ENCODE measurements around the gene FAM53B.
A peak's percentile ranks its signal among the peaks of the same experiment; 100 is the strongest.

FAM53B gene

GRCh38 chr10:124698545-124699469 lies 45.4 kb downstream of the FAM53B start:
- DNase-seq (ENCODE audit: low read depth in 3 of 3, low spot score in 1 of 3): no peak

GRCh38 chr10:124697837-124698544 lies 46.2 kb downstream of the FAM53B start:
- DNase-seq (ENCODE audit: low read depth in 3 of 3, low spot score in 1 of 3): peak in 2 of 3 donors; percentile 33 to 41

- DNase-seq (ENCODE audit: low read depth in 3 of 3, low spot score in 1 of 3): no peak
Measured at GRCh38 chr10:124697443-124697836, 46.7 kb downstream of the FAM53B start.

DNA sequence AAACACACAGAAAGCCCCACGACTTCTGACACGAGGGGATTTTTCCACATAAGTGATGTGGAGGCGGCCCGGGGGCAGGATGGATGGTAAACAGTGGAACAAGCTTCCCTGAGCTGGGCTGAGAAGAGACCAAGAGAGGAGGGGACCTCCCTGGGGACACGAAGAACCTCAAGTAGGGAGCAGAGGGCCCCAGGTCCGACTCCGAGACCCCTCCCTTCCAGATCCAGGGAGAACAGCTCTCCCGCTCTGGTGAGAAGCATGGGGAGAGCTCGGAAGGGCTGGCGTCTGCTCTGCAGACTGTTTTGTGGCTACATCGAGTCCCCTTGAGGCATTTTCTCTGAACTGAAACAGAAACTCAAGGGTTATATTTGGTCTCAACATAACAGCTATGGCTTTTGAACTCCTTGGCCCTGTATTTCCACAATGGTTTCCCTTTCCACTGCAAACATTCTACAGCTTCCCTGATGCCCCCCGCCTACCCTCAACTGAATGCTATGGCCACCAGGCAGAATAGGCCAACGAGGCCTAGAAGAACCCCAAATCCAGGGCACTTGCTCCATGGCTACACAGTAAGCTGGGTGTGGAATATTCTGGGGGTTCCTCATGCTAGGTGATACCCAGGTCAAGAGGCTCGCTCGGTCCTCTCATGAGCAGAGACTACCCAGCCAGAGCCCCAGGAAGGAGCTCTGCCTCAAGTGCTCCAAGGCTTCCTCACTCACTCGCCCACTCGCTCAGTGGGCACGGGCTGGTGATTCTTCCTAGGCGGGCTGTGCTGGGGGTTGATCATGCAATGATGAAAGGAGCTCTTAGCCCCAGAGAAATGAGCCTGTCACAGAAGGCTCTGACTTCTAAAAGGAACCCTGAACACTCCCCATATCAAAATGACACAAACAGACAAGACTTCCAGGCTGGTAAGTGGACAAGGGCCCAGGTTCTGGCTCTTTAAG lies 47.5 kb downstream of the FAM53B start:
- no peak for DNase-seq (ENCODE audit: low read depth in 3 of 3, low spot score in 1 of 3)

DNA sequence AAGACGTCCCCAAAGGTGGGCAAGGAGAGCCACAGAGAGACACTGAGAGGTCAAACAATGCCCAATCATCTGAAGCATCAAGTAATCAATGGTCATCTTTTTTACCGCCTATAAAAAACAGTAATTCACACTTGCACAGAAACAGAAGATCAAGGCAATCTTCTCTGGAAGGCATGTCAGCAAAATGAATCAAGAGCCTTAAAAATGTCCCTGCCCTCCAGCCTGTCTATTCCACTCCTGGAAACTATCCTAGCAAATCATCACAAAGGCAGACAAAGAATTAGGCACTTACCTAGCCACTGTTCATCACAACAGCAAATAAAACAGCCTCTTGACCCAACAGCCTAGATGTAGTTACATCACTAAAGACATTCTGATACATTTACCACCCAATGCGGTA lies 48.9 kb downstream of the FAM53B start:
- no peak for DNase-seq (ENCODE audit: low read depth in 3 of 3, low spot score in 1 of 3)

DNA sequence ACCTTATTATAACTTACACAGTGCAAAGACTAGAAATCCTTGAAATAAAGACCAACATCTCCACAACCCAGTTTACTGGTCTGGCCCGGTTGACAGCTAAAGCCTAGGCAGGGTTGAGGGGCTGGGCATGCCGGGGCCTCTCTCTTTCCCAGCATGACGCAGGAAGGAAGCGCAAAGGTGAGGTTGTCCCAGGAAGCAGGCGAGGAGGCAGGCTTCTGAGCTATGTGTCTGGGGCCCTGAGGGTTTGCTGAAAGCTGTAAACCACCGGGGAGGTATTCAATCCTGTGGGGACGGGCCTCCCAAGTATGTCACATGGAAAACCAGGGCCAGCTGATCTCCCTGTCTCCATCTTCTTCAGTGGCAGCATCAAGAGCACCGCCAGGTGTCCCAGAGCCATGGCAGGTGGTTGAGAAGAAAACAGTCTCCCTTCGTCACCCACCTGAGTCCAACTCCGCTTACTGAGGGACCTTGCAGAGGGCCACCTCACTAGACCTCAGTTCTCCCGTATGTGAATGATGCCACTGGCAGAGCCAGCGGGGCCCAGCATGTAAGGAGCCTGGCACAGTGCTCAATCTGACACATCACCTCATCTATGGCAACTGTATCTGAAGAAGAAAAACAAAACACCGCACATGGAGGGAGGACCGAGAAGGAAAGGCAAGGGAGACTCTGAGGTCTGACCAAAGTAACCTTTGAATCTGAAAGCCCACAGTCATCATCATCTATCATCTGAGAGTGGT lies 49.5 kb downstream of the FAM53B start:
- no peak for DNase-seq (ENCODE audit: low read depth in 3 of 3, low spot score in 1 of 3)

DNA sequence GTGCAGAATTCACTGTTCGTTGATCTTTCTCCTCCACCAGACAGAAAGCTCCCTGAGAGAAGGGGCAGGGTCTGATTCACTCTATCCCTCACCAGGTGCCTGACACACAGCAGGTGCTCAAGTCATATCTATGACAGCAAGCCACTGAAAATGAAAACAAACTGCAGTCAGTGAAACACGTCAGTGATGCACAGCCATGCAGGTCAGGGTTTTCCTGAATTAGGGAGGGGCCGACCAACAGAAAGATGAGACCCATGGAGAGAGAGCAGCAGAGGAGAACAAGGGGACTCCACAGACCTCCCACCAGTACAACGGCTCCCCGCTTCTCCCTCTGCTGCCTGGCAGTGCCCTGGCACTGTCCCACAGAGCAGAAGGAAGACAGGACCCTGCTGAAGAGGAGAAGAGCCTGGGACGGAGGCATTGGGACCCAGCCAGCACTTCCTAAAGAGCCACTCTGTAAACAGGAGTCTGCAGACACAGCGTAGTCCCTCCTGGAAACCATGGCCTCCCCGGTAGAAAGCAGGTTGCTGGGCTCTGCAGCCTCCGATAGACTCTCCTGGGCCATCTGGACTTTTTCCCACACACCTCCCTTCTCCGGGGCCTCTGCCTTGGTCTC lies 50.3 kb downstream of the FAM53B start:
- DNase-seq (ENCODE audit: low read depth in 3 of 3, low spot score in 1 of 3): no peak

GRCh38 chr10:124693396-124693795 lies 50.8 kb downstream of the FAM53B start:
- DNase-seq (ENCODE audit: low read depth in 3 of 3, low spot score in 1 of 3): no peak

GRCh38 chr10:124692100-124692446 lies 52.1 kb downstream of the FAM53B start:
- DNase-seq (ENCODE audit: low read depth in 3 of 3, low spot score in 1 of 3): no peak

DNA sequence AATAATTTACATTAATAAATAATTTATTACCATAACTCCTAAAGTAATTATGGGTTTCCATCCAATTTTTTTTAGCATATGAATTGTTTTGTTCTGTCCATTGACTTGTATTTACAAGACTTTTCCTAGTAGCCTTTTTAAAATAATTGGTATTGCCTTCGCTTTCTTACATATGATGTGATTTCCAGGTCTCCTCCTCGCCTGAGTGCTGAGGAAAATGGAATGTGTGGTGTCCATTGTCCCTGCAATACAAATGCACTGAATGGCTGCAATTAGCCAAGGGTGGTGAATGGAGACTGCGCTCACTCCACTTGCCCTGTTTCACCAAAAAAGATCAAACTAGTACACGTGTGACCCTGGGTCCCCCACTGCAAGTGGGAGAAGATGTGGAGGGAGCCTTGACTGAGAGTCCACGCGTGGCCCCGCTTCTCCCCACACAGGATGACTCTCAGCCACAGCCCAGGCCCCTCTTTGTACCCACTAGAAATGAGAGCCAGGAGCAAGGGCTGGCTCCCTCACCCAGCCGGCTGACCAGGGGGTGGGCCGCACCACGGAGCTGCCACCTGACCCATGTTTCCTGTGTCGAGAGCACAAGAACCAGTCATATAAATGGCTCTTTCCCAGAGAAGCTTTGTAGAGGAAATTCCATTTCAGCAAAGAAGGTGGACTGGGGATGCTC lies 52.6 kb downstream of the FAM53B start:
- DNase-seq (ENCODE audit: low read depth in 3 of 3, low spot score in 1 of 3): no peak

DNA sequence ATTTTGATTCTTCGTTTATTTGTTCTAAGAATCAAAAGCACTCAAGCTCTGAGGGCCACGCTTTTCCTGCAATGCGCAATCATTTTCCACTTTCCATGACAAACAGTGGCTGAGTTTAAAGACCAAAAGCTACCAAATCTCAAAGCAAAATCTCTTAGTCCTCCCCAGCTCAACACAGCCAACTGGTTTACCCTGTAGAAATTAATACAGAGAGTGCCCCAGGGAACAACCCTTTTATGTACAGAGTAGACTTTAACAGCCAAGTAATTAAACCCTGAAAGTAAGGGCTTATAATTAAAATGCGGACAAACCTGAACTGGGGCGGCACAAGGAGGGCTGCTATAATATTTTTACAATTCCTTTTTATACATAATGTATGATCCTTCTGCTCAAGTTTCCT lies 53.2 kb downstream of the FAM53B start:
- no peak for DNase-seq (ENCODE audit: low read depth in 3 of 3, low spot score in 1 of 3)

GRCh38 chr10:124689911-124690498 lies 54.2 kb downstream of the FAM53B start:
- DNase-seq (ENCODE audit: low read depth in 3 of 3, low spot score in 1 of 3): no peak

DNA sequence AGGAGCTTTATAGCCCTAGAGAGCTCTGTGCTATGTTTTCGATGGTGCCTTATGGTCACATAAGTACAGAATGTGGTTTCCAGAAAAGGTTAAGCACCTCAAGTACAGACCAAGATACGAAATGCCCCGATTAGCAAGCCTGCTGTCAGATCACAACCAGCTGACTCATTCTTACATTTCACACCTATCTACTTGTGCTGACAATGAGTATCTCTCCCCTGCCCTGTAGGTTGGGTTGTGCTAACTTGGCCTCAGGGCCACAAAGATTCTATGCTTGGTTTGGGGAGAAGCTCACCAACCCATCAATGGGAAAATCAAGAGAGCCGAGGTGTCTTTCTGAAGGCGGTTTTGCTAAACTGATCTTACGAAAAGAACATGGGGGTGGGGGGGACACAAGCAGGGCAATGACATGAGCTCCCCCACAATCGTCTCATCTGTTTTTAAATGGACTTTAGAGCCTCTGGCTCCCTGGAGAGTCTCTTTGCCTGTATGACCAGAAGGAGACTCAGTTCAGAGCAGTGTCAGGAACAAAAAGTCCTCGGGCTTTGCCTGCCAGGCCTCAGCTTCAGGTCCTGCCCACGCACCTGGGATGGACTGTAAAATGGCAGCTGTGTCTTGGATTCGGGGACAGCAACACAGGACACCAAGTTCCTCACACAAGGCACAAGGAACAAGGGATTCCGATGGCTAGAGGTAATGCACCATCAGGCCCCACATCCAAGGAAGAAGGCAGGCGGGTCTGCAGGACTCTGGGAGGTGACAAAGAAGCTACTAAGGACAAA lies 55.1 kb downstream of the FAM53B start:
- DNase-seq (ENCODE audit: low read depth in 3 of 3, low spot score in 1 of 3): no peak

- no peak for DNase-seq (ENCODE audit: low read depth in 3 of 3, low spot score in 1 of 3)
Measured at GRCh38 chr10:124688386-124688785, 55.8 kb downstream of the FAM53B start.

GRCh38 chr10:124686707-124687376 lies 57.3 kb downstream of the FAM53B start:
- DNase-seq (ENCODE audit: low read depth in 3 of 3, low spot score in 1 of 3): no peak

DNA sequence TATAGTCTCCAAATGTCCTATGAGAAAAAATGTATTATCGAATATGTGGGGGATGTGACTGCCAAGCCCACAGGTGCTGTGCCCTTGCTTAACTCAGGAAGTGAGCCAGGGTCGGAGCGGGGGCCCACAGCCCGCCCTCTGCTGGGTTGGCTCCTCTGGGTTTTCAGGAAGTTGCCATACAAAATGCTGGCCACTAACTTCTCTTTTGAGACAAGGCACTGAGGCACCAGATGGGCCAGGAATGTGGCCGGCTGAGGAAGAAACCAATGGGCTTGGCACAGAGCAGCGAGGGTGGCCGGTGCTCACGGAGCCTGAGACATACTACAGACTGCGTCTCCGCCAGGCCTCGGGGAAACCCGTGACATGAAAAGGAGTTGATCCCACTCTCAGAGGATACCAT lies 58.9 kb downstream of the FAM53B start:
- no peak for DNase-seq (ENCODE audit: low read depth in 3 of 3, low spot score in 1 of 3)

DNA sequence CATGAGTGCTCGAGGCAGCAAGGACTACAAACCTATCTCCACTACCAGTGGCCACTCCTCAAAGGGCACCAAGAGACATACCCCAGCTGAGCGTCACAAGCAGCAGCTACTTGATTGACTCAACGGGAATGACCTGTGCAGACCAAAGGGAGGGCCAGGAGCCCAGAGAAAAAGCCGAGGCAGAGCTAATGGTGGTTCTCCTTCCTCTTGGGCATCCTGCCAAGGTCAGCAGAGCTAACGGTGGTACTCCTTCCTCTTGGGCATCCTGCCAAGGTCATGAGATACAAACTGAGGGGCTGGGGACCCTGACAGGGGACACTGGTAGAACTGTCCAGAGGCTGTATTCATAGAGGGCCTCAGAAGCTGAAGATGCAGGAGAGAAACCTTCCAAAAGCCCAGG lies 60.4 kb downstream of the FAM53B start:
- no peak for DNase-seq (ENCODE audit: low read depth in 3 of 3, low spot score in 1 of 3)

Data from stimulated activated CD4-positive, alpha-beta T cell treated with anti-CD3 and anti-CD28 coated beads, TNF-alpha, amount 100 ng/mL, for 1 hour (primary cell).